HUES64 (cell line): ENCODE results near the gene CDC14A.

ENCODE experiments used
- H3K27ac ChIP-seq: 2 replicates; pipeline ENCODE4 v1.7.0; 2013; ENCODE audit warnings: low read depth, low read length, inconsistent platforms
- H3K27me3 ChIP-seq: 2 replicates; pipeline ENCODE4 v1.6.1; 2013; ENCODE audit warnings: mild to moderate bottlenecking, low read length; ENCODE audit not compliant: insufficient read depth
- H3K36me3 ChIP-seq: 2 replicates; pipeline ENCODE4 v1.6.1; 2013; ENCODE audit warnings: mild to moderate bottlenecking, low read length; ENCODE audit not compliant: insufficient read depth
- H3K4me1 ChIP-seq: 2 replicates; pipeline ENCODE4 v1.6.1; 2013; ENCODE audit warnings: mild to moderate bottlenecking, low read length, moderate library complexity; ENCODE audit not compliant: insufficient read depth
- H3K4me3 ChIP-seq: 2 replicates; pipeline ENCODE4 v1.5.1; 2013; ENCODE audit warnings: mild to moderate bottlenecking, low read length, moderate library complexity
- H3K9ac ChIP-seq: 2 replicates; pipeline ENCODE4 v1.6.1; 2013; ENCODE audit warnings: mild to moderate bottlenecking, low read depth, low read length
- H3K9me3 ChIP-seq: 2 replicates; pipeline ENCODE4 v1.6.1; 2013; ENCODE audit warnings: low read depth, low read length; ENCODE audit not compliant: insufficient read depth
- WGBS: fragments of 150-250, 120-280 bp; methylation state at CpG from one replicate; pipeline ENCODE4 v1.1.7; 2013; ENCODE audit warnings: missing lambda C conversion rate; 5-methylcytosine and 5-hydroxymethylcytosine counted together

Gene CDC14A

GRCh38 chr1:100543640-100544039 lies 191.3 kb downstream of the CDC14A start:
- Histone ChIP-seq H3K36me3 (no peaks in the 10 kb centered on the region), H3K9ac (no peak overlapping the region), H3K4me3 (no peak overlapping the region), H3K9me3 (no peaks in the 10 kb centered on the region), H3K27ac (no peak overlapping the region), H3K4me1 (peaks cover 6% of the 10 kb centered on the region; the same call in 1 of the 2 replicates), H3K27me3 (peaks cover 37% of the 10 kb centered on the region)
- WGBS: 62% methylated on average over 2 of the region's 2 CpGs

- Histone ChIP-seq H3K4me3 (no peak overlapping the region), H3K27me3 (peaks cover 26% of the 10 kb centered on the region), H3K9me3 (no peaks in the 10 kb centered on the region), H3K36me3 (no peaks in the 10 kb centered on the region), H3K4me1 (no peaks in the 10 kb centered on the region; the same call in 1 of the 2 replicates), H3K9ac (no peak overlapping the region), H3K27ac (no peak overlapping the region)
- 97% methylated on average over 4 of the region's 4 CpGs for WGBS
These were observed 192.5 kb downstream of the CDC14A start for GRCh38 chr1:100544791-100545190.

DNA sequence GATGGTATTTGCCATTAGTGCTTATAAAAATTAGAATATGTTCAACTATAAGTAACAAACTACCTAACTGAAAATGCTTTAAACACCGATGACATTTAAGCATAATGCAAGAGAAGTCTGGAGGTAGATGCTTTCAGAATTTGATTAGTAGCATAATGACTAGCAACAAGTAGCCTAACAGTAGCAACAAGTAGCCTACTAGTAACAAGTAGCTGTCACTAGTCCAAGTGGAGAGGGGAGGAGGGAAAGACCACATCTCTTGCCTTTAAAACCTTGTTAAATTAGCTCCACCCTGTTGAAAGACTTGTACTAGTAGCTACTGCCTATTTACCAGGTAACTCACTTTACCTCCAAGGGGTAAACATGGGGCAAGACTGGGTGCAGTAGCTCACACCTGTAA lies 193.5 kb downstream of the CDC14A start:
- Histone ChIP-seq H3K9me3 (no peaks in the 10 kb centered on the region), H3K27ac (no peak overlapping the region), H3K4me1 (no peaks in the 10 kb centered on the region; the same call in 1 of the 2 replicates), H3K4me3 (no peak overlapping the region), H3K9ac (no peak overlapping the region), H3K36me3 (no peaks in the 10 kb centered on the region), H3K27me3 (peaks cover 15% of the 10 kb centered on the region)
- 100% methylated on average over 1 of the region's 1 CpG for WGBS

GRCh38 chr1:100552031-100552430 lies 199.7 kb downstream of the CDC14A start:
- Histone ChIP-seq H3K4me3 (no peak overlapping the region), H3K36me3 (no peaks in the 10 kb centered on the region), H3K9me3 (peaks cover 5% of the 10 kb centered on the region; the same call in 1 of the 2 replicates), H3K9ac (no peak overlapping the region), H3K4me1 (no peaks in the 10 kb centered on the region), H3K27ac (no peak overlapping the region), H3K27me3 (no peaks in the 10 kb centered on the region)
- WGBS: 88% methylated on average over 1 of the region's 2 CpGs

GRCh38 chr1:100552922-100553321 lies 200.6 kb downstream of the CDC14A start:
- Histone ChIP-seq H3K4me1 (peaks cover 6% of the 10 kb centered on the region; the same call in 1 of the 2 replicates), H3K9me3 (peaks cover 5% of the 10 kb centered on the region; the same call in 1 of the 2 replicates), H3K27ac (no peak overlapping the region), H3K9ac (no peak overlapping the region), H3K27me3 (no peaks in the 10 kb centered on the region), H3K36me3 (no peaks in the 10 kb centered on the region), H3K4me3 (no peak overlapping the region)
- WGBS: no CpG with 5 or more reads among the region's 2 CpGs

DNA sequence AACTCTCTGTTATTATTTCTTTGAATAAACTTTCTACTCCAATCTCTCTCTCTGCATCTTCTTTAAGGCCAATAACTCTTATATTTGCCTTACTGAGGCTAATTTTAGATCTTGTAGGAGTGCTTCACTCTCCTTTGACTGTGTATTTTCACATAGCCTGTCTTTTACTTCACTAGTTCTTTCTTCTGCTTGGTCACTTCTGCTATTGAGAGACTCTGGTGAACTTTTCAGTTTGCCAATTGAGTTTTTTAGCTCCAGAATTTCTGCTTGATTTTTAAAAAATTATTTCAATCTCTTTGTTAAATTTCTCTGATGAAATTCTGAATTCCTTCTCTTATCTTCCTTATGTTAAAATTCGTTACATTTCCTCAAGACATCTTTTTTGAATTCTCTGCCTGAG lies 203.9 kb downstream of the CDC14A start:
- peaks cover 5% of the 10 kb centered on the region; the same call in 1 of the 2 replicates for H3K9me3 ChIP-seq
- no peak overlapping the region for H3K9ac ChIP-seq
- WGBS: 80% methylated on average over 1 of the region's 1 CpG
- H3K4me3 ChIP-seq: no peak overlapping the region
- no peaks in the 10 kb centered on the region for H3K36me3 ChIP-seq
- peaks cover 8% of the 10 kb centered on the region; the same call in 1 of the 2 replicates for H3K4me1 ChIP-seq
- H3K27me3 ChIP-seq: no peaks in the 10 kb centered on the region
- H3K27ac ChIP-seq: no peak overlapping the region

DNA sequence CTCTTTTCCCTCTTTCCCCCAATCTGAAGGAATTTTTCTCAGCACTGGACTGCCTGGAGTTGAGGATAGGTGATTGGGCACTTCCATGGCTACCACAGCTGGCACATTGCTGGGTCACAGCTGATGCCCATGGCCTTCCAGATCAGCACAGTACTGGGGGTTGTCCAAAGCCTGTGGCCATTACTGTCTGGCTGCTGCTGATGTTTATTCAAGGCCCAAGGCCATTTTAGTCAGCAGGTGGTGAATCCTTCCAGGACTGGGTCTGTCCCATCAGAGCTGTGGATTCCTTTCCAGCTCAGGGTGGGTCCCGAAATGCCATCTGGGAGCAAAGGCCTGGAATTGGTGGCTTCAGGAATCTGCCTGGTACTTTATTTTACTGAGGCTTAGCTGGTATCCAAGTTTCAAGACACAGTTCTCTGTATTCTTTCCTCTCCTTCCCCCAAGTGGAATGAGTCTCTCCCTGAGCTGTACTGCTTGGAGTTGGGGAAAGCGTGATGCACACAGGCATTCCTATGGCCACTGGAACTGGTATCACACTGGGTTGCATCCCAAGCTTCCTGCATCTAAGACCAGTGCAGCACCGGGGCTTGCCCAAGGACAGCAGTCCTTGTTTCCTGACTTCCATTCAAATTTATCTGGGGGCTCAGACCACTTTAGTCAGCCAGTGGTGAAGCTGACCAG lies 204.8 kb downstream of the CDC14A start:
- Histone ChIP-seq H3K4me3 (no peak overlapping the region), H3K27me3 (no peaks in the 10 kb centered on the region), H3K36me3 (no peaks in the 10 kb centered on the region), H3K9me3 (peaks cover 5% of the 10 kb centered on the region; the same call in 1 of the 2 replicates), H3K27ac (no peak overlapping the region), H3K9ac (no peak overlapping the region), H3K4me1 (peaks cover 8% of the 10 kb centered on the region; the same call in 1 of the 2 replicates)
- WGBS: 89% methylated on average over 3 of the region's 3 CpGs

GRCh38 chr1:100557606-100557953 lies 205.3 kb downstream of the CDC14A start:
- Histone ChIP-seq H3K4me1 (peaks cover 8% of the 10 kb centered on the region; the same call in 1 of the 2 replicates), H3K9ac (no peak overlapping the region), H3K27ac (no peak overlapping the region), H3K4me3 (no peak overlapping the region), H3K36me3 (no peaks in the 10 kb centered on the region), H3K27me3 (no peaks in the 10 kb centered on the region), H3K9me3 (peaks cover 5% of the 10 kb centered on the region; the same call in 1 of the 2 replicates)

DNA sequence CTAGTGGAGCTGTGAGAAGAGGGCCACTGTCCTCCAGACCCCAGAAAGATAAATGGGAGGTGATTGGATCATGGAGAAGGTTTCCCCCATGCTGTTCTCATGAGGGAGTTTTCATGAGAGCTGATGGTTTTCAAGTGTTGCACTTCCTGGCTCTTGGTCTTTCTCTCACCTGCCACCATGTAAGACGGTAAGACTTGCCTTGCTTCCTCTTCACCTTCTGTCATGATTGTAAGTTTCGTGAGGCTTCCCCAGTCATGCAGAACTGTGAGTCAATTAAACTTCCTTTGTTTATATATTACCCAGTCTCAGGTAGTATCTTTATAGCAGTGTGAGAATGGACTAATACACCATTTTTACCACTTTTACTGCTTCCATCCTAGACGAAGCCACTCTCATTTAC lies 213.2 kb downstream of the CDC14A start:
- Histone ChIP-seq H3K4me1 (no peaks in the 10 kb centered on the region), H3K36me3 (no peaks in the 10 kb centered on the region), H3K27ac (no peak overlapping the region), H3K9me3 (peaks cover 4% of the 10 kb centered on the region; the same call in 1 of the 2 replicates), H3K9ac (no peak overlapping the region), H3K4me3 (no peak overlapping the region), H3K27me3 (no peaks in the 10 kb centered on the region)
- WGBS: 77% methylated on average over 3 of the region's 3 CpGs

DNA sequence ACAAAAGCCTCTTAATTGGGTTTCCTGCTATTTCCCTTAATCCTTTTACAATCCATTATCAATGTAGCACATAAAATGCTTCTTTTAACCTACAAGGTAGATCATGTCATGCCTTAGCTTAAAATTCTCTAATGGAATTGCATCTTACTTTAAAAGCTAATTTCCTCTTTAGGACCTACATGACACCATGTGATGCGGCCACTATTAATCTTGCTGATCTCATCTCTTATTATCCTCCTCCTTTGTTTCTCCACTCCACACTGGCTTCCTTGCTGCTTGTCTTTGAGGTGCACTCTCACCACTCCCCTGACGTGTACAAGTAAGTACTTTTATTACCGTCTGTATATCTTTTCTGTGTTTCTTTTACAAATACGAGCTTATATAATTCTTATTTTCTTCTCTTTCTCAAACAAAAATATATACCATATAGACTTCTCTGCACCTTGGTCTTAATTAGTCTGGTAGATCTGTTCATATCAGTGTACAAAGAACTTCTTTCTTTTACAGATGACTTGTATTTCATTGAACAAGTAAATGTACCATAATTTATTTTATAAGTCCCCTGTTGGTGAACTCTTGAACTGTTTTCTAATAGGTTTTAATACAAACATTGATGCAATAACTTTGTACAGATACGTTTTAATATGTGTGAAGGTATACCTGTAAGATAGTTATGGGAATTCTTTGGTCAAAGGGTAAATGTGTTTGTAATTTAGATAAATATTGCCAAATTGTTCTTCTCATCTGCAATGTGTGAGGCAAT lies 213.8 kb downstream of the CDC14A start:
- no peaks in the 10 kb centered on the region for H3K27me3 ChIP-seq
- 45% methylated on average over 2 of the region's 5 CpGs for WGBS
- H3K9me3 ChIP-seq: peaks cover 4% of the 10 kb centered on the region; the same call in 1 of the 2 replicates
- no peaks in the 10 kb centered on the region for H3K4me1 ChIP-seq
- H3K36me3 ChIP-seq: no peaks in the 10 kb centered on the region
- H3K27ac ChIP-seq: no peak overlapping the region
- H3K4me3 ChIP-seq: no peak overlapping the region
- H3K9ac ChIP-seq: no peak overlapping the region

DNA sequence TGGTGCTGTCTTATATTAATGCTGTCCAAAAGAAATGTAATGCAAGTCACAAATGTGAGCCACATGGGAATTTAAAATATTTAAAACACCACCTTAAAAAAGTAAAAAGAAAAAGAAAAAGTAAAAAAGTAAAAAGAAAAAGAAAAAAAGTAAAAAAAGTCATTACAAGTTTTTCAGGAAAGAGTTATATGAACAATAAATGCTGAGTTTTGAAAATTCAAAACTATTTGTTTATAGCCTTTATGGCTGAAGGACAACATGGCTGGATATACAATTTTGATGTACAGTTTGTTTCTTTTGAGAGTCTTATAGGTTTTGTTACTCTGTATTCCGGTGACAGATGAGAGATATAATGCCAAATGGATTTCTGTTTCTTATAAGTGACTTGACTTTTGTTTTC lies 214.8 kb downstream of the CDC14A start:
- Histone ChIP-seq H3K27ac (no peak overlapping the region), H3K4me1 (no peaks in the 10 kb centered on the region), H3K4me3 (no peak overlapping the region), H3K27me3 (no peaks in the 10 kb centered on the region), H3K9ac (no peak overlapping the region), H3K9me3 (peaks cover 4% of the 10 kb centered on the region; the same call in 1 of the 2 replicates), H3K36me3 (no peaks in the 10 kb centered on the region)
- 0% methylated on average over 1 of the region's 1 CpG for WGBS
